ENCODE measurements around the gene COPE. TPM values are rescaled to one million over a fixed set of nuclear protein-coding genes. Genes with fewer than 3 reads are reported as not detected.

The COPE gene
- total and polyA plus RNA-seq, 2 donors (not counting 1 experiment from before 2014, with no cell fraction given) = 154 to 279 TPM

GRCh38 chr19:18933297-18933696, 14.1 kb upstream of the COPE start:
- Histone ChIP-seq H3K4me1 (ENCODE audit: control insufficient read depth in 2 of 2, insufficient read depth in 2 of 2, low read length in 2 of 2) (peaks cover 7 to 14% of the 10 kb centered on the region in 2 donors), H3K9ac (ENCODE audit: low read length) (no peak overlapping the region), H3K27ac (ENCODE audit: low read length in 2 of 2) (no peak overlapping the region), H4K20me1 (ENCODE audit: control insufficient read depth, insufficient read depth, low read length, poor library complexity, severe bottlenecking) (no peaks in the 10 kb centered on the region), H3K4me3 (ENCODE audit: control extremely low read depth in 1 of 5, extremely low read depth in 1 of 5, insufficient read depth in 1 of 5, low read depth in 2 of 5, low read length in 4 of 5) (no peak overlapping the region), H2AFZ (ENCODE audit: insufficient read depth, low read depth, low read length, poor library complexity, severe bottlenecking) (no peak overlapping the region), H3K36me3 (replicated peaks in 1 of 2; ENCODE audit: control extremely low read depth in 1 of 2, control insufficient read depth in 1 of 2, extremely low read depth in 1 of 2, insufficient read depth in 2 of 2, low read length in 1 of 2) (peaks cover 0 to 5% of the 10 kb centered on the region in 2 experiments), H3K4me2 (replicated peaks; ENCODE audit: low read depth, low read length, poor library complexity, severe bottlenecking) (peak overlapping the region; percentile 80), H3K27me3 (replicated peaks in 1 of 4; ENCODE audit: control extremely low read depth in 1 of 4, control insufficient read depth in 3 of 4, insufficient read depth in 4 of 4, low read length in 3 of 4) (peaks cover 0 to 20% (median 5%) of the 10 kb centered on the region in 4 experiments), H3K79me2 (ENCODE audit: control insufficient read depth, insufficient read depth, low read length) (no peaks in the 10 kb centered on the region), H3K9me3 (ENCODE audit: control extremely low read depth in 1 of 3, control insufficient read depth in 2 of 3, insufficient read depth in 1 of 3, low read length in 2 of 3) (no peaks in the 10 kb centered on the region)
- 78% methylated on average over 8 of the region's 13 CpGs for WGBS (ENCODE audit: insufficient coverage)
- ChIA-PET POLR2A (no interaction called here), CTCF (no interaction called here)
- no peak overlapping the region for H3K27ac Mint-ChIP-seq
- peaks cover 11% of the 10 kb centered on the region for H3K27me3 Mint-ChIP-seq
- H3K9me3 Mint-ChIP-seq (ENCODE audit: insufficient read depth) = no peaks in the 10 kb centered on the region
- intact Hi-C loops (cut with micrococcal nuclease) = no loop called here
- peak overlapping the region; percentile 68 for H3K4me3 Mint-ChIP-seq
- no peak for ATAC-seq (ENCODE audit: low read depth)
- no peak for DNase-seq
- peaks cover 9% of the 10 kb centered on the region for H3K4me1 Mint-ChIP-seq
- TF ChIP-seq CTCF (IDR thresholded peaks at IDR 0.05) (no peak), EZH2 (IDR thresholded peaks at IDR 0.05; ENCODE audit: borderline replicate concordance, insufficient read depth, low read depth, low read length, poor library complexity, severe bottlenecking) (no peak)

- peak overlapping the region in 4 of 5 experiments; percentile 21 to 46 (median 40) for H3K4me3 ChIP-seq (ENCODE audit: control extremely low read depth in 1 of 5, extremely low read depth in 1 of 5, insufficient read depth in 1 of 5, low read depth in 2 of 5, low read length in 4 of 5)
- Mint-ChIP-seq H3K4me1 (peaks cover 9% of the 10 kb centered on the region), H3K27ac (no peak overlapping the region), H3K9me3 (ENCODE audit: insufficient read depth) (no peaks in the 10 kb centered on the region), H3K4me3 (peak overlapping the region; percentile 83), H3K27me3 (peaks cover 7% of the 10 kb centered on the region)
- ChIA-PET CTCF (no interaction called here), POLR2A (interaction anchor here (0.6 kb wide), 1 partner anchor 373 kb away, joined by 4 read pairs; no protein-coding TSS in a partner anchor)
- no peaks in the 10 kb centered on the region for H3K9me3 ChIP-seq (ENCODE audit: control extremely low read depth in 1 of 3, control insufficient read depth in 2 of 3, insufficient read depth in 1 of 3, low read length in 2 of 3)
- H3K27ac ChIP-seq (ENCODE audit: low read length in 2 of 2) = no peak overlapping the region
- peaks cover 7 to 14% of the 10 kb centered on the region in 2 donors for H3K4me1 ChIP-seq (ENCODE audit: control insufficient read depth in 2 of 2, insufficient read depth in 2 of 2, low read length in 2 of 2)
- H3K9ac ChIP-seq (ENCODE audit: low read length) = peak overlapping the region; percentile 45
- H3K27me3 ChIP-seq (replicated peaks in 1 of 4; ENCODE audit: control extremely low read depth in 1 of 4, control insufficient read depth in 3 of 4, insufficient read depth in 4 of 4, low read length in 3 of 4) = peaks cover 0 to 20% (median 5%) of the 10 kb centered on the region in 4 experiments
- peak overlapping the region; percentile 63 for H2AFZ ChIP-seq (ENCODE audit: insufficient read depth, low read depth, low read length, poor library complexity, severe bottlenecking)
- H4K20me1 ChIP-seq (ENCODE audit: control insufficient read depth, insufficient read depth, low read length, poor library complexity, severe bottlenecking) = no peaks in the 10 kb centered on the region
- ATAC-seq (ENCODE audit: low read depth) = peak; percentile 97
- H3K4me2 ChIP-seq (replicated peaks; ENCODE audit: low read depth, low read length, poor library complexity, severe bottlenecking) = peak overlapping the region; percentile 80
- WGBS (ENCODE audit: insufficient coverage) = 4% methylated on average over 26 of the region's 37 CpGs
- TF ChIP-seq CTCF (IDR thresholded peaks at IDR 0.05) (no peak), EZH2 (IDR thresholded peaks at IDR 0.05; ENCODE audit: borderline replicate concordance, insufficient read depth, low read depth, low read length, poor library complexity, severe bottlenecking) (no peak)
- H3K36me3 ChIP-seq (replicated peaks in 1 of 2; ENCODE audit: control extremely low read depth in 1 of 2, control insufficient read depth in 1 of 2, extremely low read depth in 1 of 2, insufficient read depth in 2 of 2, low read length in 1 of 2) = peaks cover 0 to 11% of the 10 kb centered on the region in 2 experiments
- no peaks in the 10 kb centered on the region for H3K79me2 ChIP-seq (ENCODE audit: control insufficient read depth, insufficient read depth, low read length)
- intact Hi-C loops (cut with micrococcal nuclease) = loop anchor here (1.0 kb wide), 1 partner anchor 13 kb away; the partner anchor contains the start of genes COPE and DDX49
- peak; percentile 85 for DNase-seq
Measured at GRCh38 chr19:18932216-18932841, 13.1 kb upstream of the COPE start.

All from B cell (primary cell).